Stimulated activated CD4-positive, alpha-beta T cell treated with anti-CD3 and anti-CD28 coated beads, Interleukin-4, amount 100 ng/mL, for 4 hours (primary cell): ENCODE results near the gene ADORA2A.

Experiments used
- DNase-seq, 2 experiments: peaks; one replicate each; pipeline ENCODE4 v3.0.0-alpha.2; 2020

The ADORA2A gene

GRCh38 chr22:24404561-24405275 lies 22.7 kb upstream of the ADORA2A start:
- no peak for DNase-seq

GRCh38 chr22:24405631-24406321 lies 21.6 kb upstream of the ADORA2A start:
- no peak for DNase-seq

DNA sequence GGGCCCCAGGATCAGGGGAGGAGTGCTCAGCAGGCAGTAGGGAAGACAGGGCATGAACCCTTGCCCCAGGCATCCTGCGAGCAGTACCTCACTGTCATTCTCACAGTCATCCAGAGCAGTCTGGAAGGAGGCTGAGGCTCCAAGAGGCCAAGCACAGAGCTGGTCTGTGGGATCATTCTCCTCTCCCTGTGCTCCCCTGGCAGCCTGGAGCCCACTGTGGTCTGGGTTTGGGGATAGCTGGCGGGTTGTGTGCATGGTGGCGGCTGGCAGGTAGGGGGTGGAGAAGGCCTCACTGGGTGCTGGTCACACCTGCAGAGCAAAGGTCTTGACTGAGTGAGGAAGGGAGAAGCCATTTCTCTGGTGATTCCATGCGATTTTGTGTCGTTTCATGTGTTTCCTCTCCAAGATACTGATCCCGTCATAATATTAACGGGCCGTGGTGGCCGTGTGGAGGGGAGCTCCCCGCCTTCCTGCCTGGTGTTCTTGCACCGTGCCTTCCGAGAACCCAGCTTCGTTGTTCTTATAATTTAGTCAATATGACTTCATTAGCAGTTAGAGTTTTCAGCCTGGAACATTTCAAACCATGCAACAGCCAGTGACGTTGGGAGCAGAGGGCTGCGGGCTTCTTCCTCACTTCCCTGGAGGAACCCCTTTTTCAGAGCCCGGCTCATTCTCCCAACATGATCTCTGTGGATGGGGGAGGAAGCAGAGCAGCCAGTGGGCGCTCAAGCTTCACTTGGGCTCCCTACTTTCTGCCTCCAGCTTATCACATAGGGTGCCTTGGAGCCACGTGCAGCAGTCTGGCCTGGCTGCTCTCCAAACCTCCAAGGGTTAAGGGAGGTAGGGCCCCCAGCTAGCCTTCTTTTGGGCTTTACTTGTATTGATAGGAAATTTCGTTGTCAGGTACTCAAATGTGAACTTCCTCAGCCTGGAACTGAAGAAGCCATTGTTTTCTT lies 20.8 kb upstream of the ADORA2A start:
- DNase-seq: no peak

DNA sequence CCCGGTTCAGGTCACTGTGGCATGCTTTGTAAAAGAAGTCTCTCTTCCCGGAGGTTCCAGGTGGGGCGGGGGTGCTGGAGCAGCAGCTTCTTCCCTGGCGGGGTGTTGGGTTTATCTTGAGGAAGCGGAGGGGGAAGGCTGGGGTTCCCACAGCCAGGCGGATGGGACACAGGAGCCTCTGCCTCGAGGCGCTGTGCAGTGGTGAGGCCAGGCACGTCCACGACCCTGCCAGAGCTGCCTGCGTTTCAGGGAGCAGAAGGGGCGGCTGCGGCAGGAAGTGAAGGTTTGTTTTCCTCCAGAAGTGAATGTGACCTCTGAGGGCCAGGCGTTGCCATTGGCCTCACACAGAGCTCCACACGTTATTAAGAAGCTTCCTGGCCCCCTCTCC lies 20.1 kb upstream of the ADORA2A start:
- no peak for DNase-seq

DNA sequence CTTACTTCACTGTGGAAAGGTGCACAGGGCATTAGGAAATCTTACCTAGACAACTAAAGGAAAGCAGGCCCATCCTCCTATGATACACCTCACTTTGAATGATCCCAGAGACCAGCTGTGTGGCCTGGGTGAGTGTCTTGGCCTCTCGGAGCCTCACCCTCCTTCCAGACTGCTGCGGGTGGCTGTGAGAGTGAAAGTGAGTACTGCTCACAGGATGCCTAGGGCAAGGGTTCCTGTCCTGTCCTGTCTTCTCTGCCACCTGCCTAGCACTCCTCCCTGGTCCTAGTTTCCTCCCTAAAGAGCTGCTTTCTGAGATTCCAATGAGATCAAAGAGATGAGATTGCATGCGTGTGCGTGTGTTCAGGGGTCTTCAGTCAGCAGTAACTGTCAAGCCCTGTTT lies 19.5 kb upstream of the ADORA2A start:
- DNase-seq: no peak

DNA sequence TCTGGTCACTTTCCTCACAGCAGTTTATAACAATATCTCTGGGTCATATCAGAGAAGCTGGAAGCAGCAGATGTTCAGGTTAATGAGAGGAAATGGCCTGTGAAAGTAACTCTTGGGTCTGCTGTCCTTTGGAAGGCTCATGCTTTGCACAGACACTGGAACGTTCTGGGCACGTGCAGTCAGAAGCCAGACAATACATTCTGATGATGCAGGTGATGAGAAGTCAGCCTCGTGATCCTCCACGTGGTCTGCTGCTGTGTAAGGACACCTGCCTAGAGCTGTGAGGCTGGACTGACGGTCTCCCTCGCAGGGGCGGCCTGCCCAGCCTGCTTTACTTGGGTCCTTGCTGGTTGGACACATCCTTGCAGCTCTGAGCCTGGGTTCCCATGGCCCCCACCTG lies 18.8 kb upstream of the ADORA2A start:
- no peak for DNase-seq

- no peak for DNase-seq
Observed at GRCh38 chr22:24409707-24410106, 17.7 kb upstream of the ADORA2A start.

DNA sequence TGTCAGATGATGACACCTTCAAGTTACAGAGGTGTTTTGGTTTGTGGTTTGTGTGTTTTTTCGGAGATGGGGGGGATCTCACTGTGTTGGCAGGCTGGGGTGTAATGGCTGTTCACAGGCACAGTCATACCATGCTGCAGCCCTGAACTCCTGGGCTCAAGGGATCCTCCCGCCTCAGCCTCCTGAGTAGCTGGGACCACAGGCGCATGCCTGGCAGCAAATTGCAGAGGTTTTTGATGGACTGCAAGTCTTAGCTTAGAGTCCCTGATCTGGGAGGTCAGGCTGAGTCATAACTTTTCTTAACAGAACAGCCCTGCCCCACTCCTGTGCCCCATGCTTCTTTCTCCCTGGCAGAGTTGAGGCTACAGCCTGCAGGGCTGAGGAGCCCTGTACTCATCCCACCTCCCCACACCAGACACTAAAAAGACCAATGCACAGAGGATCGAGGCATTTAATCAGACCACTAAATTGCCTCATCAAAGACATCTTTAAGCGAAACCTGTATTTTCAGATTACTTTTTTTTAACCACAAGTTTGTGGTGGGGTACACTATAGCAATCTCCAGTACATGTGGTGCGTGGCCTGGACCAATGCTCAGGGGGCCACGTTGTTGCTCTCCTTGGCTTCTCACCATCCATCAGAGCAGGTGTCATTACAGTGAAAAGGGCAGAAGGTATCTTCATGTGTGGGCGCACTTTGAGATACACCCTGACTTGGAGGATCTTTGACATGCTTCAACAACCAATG lies 17.1 kb upstream of the ADORA2A start:
- DNase-seq: no peak

DNA sequence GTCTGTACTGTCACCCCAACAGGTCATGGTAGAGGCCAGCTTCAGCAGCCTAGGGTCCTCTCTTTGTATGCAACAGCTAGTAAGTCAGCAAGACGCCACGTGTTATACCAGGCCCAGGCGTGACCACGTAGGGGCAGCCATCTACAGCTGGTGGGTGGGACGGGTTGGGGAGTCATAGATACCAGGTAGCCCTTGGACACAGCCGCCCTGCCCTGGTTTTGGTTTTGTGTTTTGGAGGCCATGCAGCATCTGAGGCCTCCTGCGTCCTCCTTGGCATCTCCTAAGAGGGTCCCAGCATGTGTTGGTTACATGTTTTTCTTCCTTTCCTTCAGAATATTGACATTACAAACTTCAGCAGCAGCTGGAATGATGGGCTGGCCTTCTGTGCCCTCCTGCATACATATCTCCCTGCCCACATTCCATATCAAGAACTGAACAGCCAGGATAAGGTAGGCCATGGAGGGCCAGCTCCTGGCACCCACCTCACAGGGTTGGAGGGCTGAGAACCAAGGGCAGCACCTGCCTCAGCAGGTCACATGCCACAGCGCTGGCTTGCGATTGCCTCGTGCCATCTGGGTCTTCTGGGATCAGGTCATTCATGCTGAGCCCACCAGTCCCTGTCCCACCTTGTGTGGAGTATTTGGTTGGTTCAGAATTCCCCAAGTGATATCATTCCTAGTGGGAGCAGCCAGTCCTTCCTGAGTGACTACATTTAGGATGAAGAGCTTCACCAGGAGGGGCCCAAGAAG lies 16.0 kb upstream of the ADORA2A start:
- no peak for DNase-seq

- DNase-seq: no peak
Observed at GRCh38 chr22:24412274-24412673, 15.1 kb upstream of the ADORA2A start.

DNA sequence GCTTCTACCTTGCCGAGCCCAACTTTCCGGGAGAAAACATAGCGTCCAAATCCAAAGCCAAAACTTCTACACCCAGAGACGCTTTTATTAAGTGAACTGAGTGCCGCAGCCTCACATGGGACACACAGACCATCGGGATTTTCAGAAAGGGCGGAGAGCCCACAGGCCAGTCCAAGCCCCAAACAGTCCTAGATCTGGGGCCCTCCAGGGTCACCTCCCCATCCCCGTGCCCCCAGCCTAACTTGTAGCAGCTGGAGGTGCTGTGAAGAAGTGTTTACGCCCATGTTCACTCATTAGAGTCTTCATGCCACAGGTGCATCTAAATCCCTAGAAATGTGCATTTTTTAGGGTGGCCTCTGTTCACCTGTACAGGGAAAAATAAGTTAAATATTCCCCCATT lies 14.1 kb upstream of the ADORA2A start:
- no peak for DNase-seq

- no peak for DNase-seq
Observed at GRCh38 chr22:24413736-24414385, 13.5 kb upstream of the ADORA2A start.

DNA sequence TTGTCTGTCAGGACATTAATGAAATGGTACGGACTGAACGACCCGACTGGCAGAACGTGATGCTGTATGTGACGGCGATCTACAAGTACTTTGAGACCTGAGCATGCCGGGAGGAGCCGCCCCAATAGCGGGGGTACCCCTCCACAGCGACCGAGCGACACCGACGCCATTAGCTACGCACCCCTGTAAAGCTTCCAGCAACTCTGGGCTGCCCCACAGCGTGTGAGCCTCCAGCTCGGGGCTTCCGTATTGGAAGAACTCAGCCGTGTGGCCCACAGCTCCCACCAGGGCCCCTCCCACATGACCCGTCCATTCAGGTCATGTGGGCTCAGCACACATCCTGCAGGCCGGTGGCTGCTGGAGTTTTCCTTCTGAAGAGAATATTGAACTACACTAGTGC lies 12.9 kb upstream of the ADORA2A start:
- no peak for DNase-seq

DNA sequence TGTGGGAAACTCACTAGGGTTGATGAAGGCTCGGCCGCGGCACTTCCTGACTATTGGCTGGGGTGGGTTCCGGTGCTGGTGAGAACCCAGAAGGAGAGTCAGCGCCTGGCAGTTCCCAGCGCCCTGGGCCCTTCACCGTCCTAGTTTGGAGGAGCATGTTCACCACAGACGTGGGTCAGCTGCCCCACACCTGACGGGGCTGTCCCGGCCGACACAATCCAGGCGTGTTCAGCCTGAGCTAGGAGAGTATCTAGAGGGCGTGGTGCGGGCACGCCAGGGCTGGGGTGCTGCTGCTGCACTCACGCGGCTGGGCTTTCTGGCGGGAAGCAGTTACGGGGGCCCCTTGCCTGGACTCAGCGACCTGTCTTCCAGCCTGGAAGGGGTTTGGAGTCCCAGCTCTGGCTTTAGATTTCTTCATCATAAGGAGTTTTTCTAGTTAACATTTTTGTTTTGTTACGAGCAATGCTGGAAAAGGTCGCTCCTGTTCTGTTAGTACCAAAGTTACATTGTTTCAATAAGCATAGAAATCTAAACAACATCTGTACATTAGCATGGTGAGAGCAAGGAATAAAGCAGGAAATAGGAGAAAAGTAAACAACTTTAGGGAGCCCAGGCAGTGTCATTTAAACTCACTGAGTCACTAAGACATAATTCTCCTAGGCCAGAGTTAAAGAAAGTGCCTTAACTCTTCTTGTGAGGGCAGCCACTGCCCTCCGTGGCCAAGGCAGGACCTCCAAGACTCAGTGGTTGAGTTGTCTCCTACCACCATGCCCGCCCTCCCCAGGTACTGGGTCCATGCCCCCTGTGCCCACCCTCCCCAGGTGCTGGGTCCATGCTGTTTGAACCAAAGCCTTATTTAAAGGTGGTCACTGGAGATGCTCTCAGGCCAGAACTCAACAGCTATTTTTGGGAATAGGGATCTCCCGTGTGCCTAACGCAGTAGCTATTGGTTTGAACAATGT lies 12.1 kb upstream of the ADORA2A start:
- DNase-seq: no peak

DNA sequence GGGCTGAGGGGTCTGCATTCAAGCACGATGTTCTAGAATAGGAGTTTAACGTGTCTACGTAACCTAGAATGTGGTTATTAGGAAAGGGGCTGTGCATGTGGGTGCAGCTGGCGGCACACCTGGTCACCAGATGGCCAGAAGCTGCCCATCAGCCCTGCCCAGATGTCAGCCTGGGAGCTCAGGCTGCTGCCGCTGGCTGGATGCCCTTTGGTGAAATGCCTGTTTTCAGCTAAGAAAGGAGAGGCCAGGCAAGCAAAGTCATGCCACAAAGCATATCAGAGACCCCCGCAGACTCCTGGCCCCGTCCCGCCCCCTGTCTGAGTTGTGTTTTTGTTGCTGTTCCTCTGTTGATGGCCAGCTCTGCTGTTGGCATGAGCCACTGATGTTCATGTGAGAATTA lies 11.3 kb upstream of the ADORA2A start:
- DNase-seq: no peak

DNA sequence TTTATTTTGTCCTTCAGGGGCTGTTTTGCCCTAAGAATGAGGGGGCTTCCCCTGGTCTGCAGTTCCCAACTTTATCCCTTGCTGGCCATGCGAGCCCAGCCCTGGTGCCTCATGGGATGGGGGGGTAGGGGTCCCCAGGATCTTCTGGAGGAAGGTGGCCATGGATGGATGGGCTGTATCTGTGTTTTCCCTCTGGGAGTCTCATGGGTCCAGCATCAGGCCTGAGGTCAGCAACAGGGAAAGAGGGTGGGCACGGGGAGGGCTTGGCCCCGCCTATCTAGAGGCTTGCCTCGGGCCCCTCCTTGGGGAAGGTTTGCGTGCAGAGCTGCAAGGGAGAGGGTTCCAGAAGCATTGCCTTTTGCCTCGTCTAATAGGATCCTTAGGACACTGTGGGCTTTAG lies 10.8 kb upstream of the ADORA2A start:
- DNase-seq: no peak

DNA sequence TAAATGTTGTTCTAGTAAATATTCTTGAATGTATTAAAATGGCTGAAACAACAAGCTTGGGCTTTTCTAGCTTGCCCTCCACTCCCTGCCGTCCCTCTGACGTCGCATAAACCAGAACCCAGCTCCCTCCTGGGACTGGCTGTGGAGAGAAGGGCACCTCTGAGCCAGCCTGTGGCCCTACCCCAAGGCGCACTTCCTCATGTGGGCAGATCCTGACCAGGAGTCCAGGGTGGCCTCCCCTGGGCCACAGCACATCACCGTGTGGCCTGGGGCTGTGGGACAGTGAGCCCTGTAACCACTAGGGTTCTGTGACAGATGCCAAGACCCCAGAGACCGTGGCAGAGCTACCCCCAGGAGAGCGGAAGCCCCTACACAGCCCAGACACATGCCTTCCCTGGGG lies 10.2 kb upstream of the ADORA2A start:
- no peak for DNase-seq

DNA sequence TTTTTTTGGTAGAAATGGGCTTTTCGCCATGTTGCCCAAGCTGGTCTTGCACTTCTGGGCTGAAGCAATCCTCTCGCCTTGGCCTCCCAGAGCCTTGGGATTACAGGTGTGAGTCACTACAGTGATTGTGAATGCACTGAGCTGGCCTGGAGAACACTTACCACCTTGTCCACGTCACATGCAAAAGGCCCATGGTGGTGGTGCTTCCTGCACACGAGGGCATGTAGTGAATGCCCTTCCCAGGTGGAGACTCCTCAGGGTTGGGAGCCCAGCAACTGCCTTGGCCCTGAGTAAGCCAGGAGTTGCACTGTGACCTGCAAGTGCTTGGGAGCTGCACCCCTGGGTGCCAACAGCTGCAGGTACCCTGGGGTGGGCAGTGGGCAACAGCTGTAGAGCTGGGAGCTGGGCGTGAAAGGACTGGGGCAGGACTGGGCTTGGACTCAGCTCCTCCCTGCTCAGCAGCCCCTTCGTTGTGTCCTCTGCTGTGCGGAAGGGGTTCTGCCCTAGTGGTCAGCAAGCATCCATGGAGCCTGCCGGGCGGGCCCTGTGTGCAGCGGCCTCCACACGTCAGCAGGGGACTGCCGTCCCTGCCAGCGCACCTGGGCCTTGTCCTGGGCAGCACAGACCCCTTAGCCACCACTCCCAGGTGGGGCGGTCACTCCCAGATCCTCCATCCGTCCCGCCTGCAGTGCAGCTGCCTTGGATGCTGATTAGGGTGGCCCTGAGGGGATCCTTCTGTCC lies 9.3 kb upstream of the ADORA2A start:
- no peak for DNase-seq

DNA sequence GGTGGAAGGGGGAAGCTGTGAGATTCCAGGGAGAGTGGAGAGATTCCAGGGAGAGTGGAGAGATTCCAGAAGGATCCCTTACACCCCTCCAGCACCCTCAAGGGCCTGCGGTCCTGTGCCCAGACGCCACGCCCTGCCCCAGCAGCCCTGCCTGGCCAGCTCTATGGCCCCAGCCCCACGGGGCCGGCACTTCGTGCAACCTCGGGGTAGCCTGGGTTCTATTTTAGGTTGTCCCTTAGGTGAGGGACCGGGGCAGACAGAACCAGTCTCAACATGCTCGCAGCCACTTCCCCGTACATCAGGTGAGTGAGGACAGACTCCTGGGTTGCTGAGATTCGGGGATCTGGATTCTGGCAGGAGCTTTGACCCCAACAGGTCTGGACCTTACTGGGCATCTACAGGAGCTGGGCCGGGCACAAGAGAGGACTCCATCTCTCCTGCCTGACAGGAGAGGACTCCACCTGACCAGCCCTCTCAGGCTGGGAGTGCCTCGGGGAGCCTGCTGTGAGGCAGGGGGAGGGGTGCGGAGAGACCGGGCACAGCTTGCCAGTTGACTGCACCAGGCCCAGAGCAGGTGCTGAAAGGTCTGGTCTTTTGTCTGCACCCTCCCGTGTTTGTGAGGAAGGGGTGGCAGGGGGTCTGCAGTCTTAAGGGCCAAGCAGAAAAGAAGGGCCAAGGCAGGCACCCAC lies 8.5 kb upstream of the ADORA2A start:
- DNase-seq: no peak
